ENCODE measurements around the gene MLPH.
A peak's percentile ranks its signal among the peaks of the same experiment; 100 is the strongest.

DNA sequence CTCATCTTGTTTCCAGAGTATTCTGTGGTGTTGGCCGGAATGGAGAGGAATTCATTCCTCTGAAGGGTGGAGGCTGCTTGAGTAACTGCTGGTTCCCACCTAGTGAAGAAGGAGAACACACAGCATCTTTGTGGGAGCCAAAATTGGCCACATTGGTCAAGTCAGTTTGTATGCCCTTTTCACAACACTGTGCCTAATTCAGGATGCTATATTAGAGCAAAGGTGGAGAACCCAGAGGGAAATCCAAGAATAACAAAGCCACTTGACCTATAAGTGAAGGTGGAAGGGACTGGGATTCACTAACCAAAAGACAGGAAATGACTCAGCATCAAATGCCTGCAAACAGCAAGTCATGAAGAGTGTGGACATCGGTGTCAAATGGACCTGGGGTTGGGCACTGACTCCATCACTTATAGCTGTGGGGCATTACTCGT, 27.3 kb upstream of the MLPH start:
- TF ChIP-seq RAD21 (IDR thresholded peaks at IDR 0.05; ENCODE audit: low read length): no peak
- TF ChIP-seq, protein P1, sequence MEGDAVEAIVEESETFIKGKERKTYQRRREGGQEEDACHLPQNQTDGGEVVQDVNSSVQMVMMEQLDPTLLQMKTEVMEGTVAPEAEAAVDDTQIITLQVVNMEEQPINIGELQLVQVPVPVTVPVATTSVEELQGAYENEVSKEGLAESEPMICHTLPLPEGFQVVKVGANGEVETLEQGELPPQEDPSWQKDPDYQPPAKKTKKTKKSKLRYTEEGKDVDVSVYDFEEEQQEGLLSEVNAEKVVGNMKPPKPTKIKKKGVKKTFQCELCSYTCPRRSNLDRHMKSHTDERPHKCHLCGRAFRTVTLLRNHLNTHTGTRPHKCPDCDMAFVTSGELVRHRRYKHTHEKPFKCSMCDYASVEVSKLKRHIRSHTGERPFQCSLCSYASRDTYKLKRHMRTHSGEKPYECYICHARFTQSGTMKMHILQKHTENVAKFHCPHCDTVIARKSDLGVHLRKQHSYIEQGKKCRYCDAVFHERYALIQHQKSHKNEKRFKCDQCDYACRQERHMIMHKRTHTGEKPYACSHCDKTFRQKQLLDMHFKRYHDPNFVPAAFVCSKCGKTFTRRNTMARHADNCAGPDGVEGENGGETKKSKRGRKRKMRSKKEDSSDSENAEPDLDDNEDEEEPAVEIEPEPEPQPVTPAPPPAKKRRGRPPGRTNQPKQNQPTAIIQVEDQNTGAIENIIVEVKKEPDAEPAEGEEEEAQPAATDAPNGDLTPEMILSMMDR (conservative IDR thresholded peaks at IDR 0.05; ENCODE audit: low read depth, low read length): no peak
- TF ChIP-seq, protein P2, sequence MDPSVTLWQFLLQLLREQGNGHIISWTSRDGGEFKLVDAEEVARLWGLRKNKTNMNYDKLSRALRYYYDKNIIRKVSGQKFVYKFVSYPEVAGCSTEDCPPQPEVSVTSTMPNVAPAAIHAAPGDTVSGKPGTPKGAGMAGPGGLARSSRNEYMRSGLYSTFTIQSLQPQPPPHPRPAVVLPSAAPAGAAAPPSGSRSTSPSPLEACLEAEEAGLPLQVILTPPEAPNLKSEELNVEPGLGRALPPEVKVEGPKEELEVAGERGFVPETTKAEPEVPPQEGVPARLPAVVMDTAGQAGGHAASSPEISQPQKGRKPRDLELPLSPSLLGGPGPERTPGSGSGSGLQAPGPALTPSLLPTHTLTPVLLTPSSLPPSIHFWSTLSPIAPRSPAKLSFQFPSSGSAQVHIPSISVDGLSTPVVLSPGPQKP (IDR thresholded peaks at IDR 0.05; ENCODE audit: borderline replicate concordance, low read depth, low read length): no peak
- no peak for TF ChIP-seq POLR2A (IDR thresholded peaks at IDR 0.05; ENCODE audit: low read depth, low read length)
- TF ChIP-seq, protein P3, sequence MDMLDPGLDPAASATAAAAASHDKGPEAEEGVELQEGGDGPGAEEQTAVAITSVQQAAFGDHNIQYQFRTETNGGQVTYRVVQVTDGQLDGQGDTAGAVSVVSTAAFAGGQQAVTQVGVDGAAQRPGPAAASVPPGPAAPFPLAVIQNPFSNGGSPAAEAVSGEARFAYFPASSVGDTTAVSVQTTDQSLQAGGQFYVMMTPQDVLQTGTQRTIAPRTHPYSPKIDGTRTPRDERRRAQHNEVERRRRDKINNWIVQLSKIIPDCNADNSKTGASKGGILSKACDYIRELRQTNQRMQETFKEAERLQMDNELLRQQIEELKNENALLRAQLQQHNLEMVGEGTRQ (IDR thresholded peaks at IDR 0.05; ENCODE audit: low read depth, low read length): no peak
- TF ChIP-seq SMC3 (IDR thresholded peaks at IDR 0.05; ENCODE audit: low read depth, low read length): no peak
- TF ChIP-seq RFX5 (IDR thresholded peaks at IDR 0.05; ENCODE audit: low read depth, low read length): no peak
- peak; percentile 23; the same call in 1 of the 2 replicates for TF ChIP-seq CEBPB (IDR thresholded peaks at IDR 0.05; ENCODE audit: low read depth, low read length)
- TF ChIP-seq BHLHE40 (IDR thresholded peaks at IDR 0.05; ENCODE audit: low read depth, low read length): no peak

Data from IMR-90 (cell line).